HEK293T (cell line): Measurements from ENCODE around the gene TSPAN9.

Experiments
- CTCF ChIA-PET: fragments of 350-600 bp; formaldehyde crosslinking; extraction: SDS; loops from one replicate; lab custom pipeline; 2021; ENCODE audit warnings: antibody characterized with exemption, inconsistent platforms; lab: Yijun Ruan, JAX
- POLR2A ChIA-PET: fragments of 350-600 bp; formaldehyde crosslinking; extraction: SDS; loops from one replicate; lab custom pipeline; 2020; ENCODE audit warnings: antibody characterized with exemption, inconsistent platforms; lab: Yijun Ruan, JAX
- DNase-seq: peaks from one replicate; pipeline ENCODE4 v3.0.0; 2012; ENCODE audit warnings: mixed read lengths; ENCODE audit errors: extremely low spot score
- ARNT ChIP-seq: fragments of 450-650 bp; IDR thresholded peaks from 2 replicates; pipeline ENCODE4 v1.6.1; 2017; ENCODE audit warnings: mild to moderate bottlenecking
- BHLHE40 ChIP-seq: fragments of 450-650 bp; IDR thresholded peaks from 2 replicates; pipeline ENCODE4 v1.6.1; 2016; ENCODE audit warnings: mild to moderate bottlenecking, moderate library complexity, borderline replicate concordance
- CTBP1 ChIP-seq: fragments of 450-650 bp; IDR thresholded peaks from 2 replicates; pipeline ENCODE4 v1.6.1; 2016; ENCODE audit warnings: borderline replicate concordance
- ELF4 ChIP-seq: fragments of 450-650 bp; IDR thresholded peaks from 2 replicates; pipeline ENCODE4 v1.6.1; 2017; ENCODE audit warnings: antibody characterized with exemption
- FOXA1 ChIP-seq: fragments of 450-650 bp; IDR thresholded peaks from 2 replicates; pipeline ENCODE4 v1.6.1; 2016; ENCODE audit warnings: mild to moderate bottlenecking
- FOXK2 ChIP-seq: fragments of 450-650 bp; IDR thresholded peaks from 2 replicates; pipeline ENCODE4 v1.6.1; 2016; ENCODE audit warnings: mild to moderate bottlenecking
- FOXM1 ChIP-seq: fragments of 450-650 bp; IDR thresholded peaks from 2 replicates; pipeline ENCODE4 v1.6.1; 2017; ENCODE audit warnings: mild to moderate bottlenecking, borderline replicate concordance
- HDGF ChIP-seq: fragments of 450-650 bp; IDR thresholded peaks from 2 replicates; pipeline ENCODE4 v1.6.1; 2017; ENCODE audit warnings: antibody characterized with exemption, borderline replicate concordance
- L3MBTL2 ChIP-seq: fragments of 450-650 bp; conservative IDR thresholded peaks from 2 replicates; pipeline ENCODE4 v1.6.1; 2016; ENCODE audit warnings: mild to moderate bottlenecking
- LEF1 ChIP-seq: fragments of 450-650 bp; IDR thresholded peaks from 2 replicates; pipeline ENCODE4 v1.6.1; 2017; ENCODE audit warnings: mild to moderate bottlenecking, borderline replicate concordance
- NFRKB ChIP-seq: fragments of 450-650 bp; IDR thresholded peaks from 2 replicates; pipeline ENCODE4 v1.6.1; 2016; ENCODE audit warnings: mild to moderate bottlenecking, moderate library complexity
- SP1 ChIP-seq: fragments of 450-650 bp; IDR thresholded peaks from 2 replicates; pipeline ENCODE4 v1.6.1; 2017
- SUZ12 ChIP-seq: fragments of 450-650 bp; IDR thresholded peaks from 2 replicates; pipeline ENCODE4 v1.6.1; 2016; ENCODE audit warnings: mild to moderate bottlenecking
- TARDBP ChIP-seq: fragments of 450-650 bp; IDR thresholded peaks from 2 replicates; pipeline ENCODE4 v1.6.1; 2016
- ZNF384 ChIP-seq: fragments of 450-650 bp; IDR thresholded peaks from 2 replicates; pipeline ENCODE4 v1.6.1; 2016
- TF ChIP-seq, protein P1 (sequence below): fragments of 450-650 bp; IDR thresholded peaks from 2 replicates; pipeline ENCODE4 v1.6.1; 2016

The TSPAN9 gene

DNA sequence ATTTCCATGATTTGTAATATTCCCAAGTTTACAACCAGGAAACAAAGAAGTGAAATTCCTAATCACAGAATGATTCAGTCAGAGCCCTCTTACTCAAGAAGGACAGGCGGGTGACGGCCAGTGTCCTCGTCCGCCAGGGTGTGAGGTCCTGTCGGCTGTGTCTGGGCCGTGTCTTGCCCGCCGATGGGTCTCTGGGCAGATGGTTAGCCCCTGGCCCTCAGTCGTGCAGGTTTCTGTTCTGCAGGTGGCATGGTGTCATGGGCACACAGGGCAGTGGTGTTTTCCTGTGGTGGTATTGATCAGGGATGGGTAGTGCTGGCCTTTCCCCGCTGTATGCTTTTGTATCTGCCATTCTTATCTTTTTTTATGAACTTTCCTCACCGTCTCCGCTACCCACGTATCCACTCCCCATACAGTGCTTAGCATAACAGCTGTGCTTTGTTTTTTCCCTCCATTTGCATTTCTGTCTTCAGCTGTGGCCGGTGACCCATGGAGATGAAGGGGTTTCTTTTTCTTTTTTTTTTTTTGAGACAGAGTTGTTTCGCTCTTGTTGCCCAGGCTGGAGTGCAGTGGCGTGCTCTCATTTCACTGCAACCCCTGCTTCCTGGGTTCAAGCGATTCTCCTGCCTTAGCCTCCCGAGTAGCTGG lies 100.7 kb downstream of the TSPAN9 start:
- no peak for TF ChIP-seq HDGF
- TF ChIP-seq TARDBP = no peak
- TF ChIP-seq ELF4 = no peak
- TF ChIP-seq FOXM1 = no peak
- TF ChIP-seq, protein P1, sequence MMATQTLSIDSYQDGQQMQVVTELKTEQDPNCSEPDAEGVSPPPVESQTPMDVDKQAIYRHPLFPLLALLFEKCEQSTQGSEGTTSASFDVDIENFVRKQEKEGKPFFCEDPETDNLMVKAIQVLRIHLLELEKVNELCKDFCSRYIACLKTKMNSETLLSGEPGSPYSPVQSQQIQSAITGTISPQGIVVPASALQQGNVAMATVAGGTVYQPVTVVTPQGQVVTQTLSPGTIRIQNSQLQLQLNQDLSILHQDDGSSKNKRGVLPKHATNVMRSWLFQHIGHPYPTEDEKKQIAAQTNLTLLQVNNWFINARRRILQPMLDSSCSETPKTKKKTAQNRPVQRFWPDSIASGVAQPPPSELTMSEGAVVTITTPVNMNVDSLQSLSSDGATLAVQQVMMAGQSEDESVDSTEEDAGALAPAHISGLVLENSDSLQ = no peak
- TF ChIP-seq BHLHE40 = no peak
- TF ChIP-seq SP1 = no peak
- TF ChIP-seq NFRKB = no peak
- no peak for TF ChIP-seq FOXA1
- TF ChIP-seq SUZ12 = no peak
- TF ChIP-seq LEF1 = no peak
- TF ChIP-seq ZNF384 = no peak
- TF ChIP-seq FOXK2 = no peak
- TF ChIP-seq L3MBTL2 = no peak
- TF ChIP-seq CTBP1 = no peak
- TF ChIP-seq ARNT = no peak
- CTCF ChIA-PET = no interaction called here
- POLR2A ChIA-PET = no interaction called here
- no peak for DNase-seq

DNA sequence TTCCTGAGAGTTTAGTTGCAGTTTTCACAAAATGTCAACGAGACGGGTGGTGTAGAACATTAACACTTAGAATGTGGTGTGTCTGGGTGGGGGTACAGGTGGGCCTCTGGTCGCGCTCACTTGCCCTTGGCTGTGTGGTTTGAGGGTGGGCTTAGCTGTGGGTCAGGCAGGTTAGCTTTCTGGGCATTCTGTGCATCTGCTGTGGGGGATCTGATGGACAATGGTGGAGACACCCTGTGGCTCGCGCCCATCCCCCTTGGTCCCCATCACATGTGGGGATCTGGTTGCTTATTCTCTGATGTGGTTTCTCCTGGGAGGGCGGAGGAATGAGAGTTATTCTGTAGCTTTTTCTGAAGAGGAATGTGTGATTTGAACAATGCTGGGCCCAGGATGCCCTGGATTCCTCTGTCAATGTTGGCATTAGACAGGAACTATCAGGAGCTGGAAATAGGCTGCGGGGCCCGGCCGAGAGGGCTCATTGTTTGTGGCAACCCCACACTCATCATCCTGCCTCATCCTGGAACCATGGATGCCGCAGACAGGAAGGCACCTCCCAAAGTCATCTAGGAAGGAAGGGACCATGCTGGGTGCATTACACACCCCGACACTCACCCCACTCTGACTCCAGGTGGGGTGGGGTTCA lies 101.6 kb downstream of the TSPAN9 start:
- POLR2A ChIA-PET = no interaction called here
- CTCF ChIA-PET = interaction anchor here (0.6 kb wide), 1 partner anchor 111 kb away, joined by 3 read pairs; no protein-coding TSS in a partner anchor
- no peak for TF ChIP-seq L3MBTL2
- no peak for TF ChIP-seq ZNF384
- TF ChIP-seq, protein P1 = no peak
- no peak for TF ChIP-seq ELF4
- TF ChIP-seq HDGF = no peak
- no peak for TF ChIP-seq NFRKB
- no peak for TF ChIP-seq ARNT
- TF ChIP-seq LEF1 = no peak
- no peak for TF ChIP-seq SP1
- no peak for TF ChIP-seq TARDBP
- no peak for TF ChIP-seq FOXM1
- TF ChIP-seq BHLHE40 = no peak
- DNase-seq = no peak

DNA sequence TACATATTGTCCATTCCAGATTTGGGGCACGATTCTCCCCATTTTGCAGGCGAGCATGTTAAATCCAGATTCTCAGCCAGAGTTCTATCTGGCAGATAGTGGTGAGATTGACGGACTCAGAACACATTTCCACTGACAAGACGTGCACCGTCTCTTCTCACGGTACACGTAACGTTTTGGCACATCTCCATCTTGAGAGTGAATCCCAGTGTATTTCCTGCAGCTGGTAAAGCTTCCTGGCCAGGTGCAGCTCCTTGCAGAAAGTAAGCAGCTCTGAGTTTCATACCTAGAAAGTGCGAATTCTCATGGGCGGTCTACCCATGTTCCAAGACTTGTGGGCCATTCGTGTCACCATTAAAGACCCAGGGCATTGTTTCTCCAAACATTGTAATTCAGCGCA lies 102.6 kb downstream of the TSPAN9 start:
- ChIA-PET POLR2A (no interaction called here), CTCF (interaction anchor here (0.6 kb wide), 1 partner anchor 112 kb away, joined by 3 read pairs; no protein-coding TSS in a partner anchor)
- TF ChIP-seq L3MBTL2 (no peak), FOXM1 (no peak), FOXA1 (no peak), BHLHE40 (no peak), NFRKB (no peak), SUZ12 (no peak)
- no peak for DNase-seq

DNA sequence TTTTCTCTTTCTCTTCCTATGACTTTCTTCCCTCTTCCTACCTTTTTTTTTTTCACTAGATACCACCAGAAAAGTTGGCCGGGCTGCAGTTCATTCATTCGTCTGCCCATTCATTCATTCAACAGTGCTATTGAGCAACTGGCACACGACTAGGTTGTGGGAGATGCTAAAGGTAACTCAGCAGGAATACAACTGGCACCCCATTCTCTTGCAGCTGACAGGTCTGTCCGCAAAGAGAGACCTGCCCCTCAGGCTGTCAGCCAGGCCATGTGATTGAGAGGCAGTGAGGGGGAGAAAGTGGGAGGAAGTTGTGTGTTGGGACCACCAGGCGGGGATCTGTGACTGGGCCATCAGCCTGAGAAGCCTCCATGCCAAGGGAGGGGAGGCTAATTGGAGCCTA lies 105.2 kb downstream of the TSPAN9 start:
- CTCF ChIA-PET = interaction anchor here (0.6 kb wide), 1 partner anchor 117 kb away, joined by 3 read pairs; no protein-coding TSS in a partner anchor
- TF ChIP-seq FOXA1 (no peak), LEF1 (no peak), SUZ12 (no peak), L3MBTL2 (no peak), TARDBP (no peak), ELF4 (no peak), CTBP1 (no peak), HDGF (no peak)
- POLR2A ChIA-PET = no interaction called here
- DNase-seq = no peak

DNA sequence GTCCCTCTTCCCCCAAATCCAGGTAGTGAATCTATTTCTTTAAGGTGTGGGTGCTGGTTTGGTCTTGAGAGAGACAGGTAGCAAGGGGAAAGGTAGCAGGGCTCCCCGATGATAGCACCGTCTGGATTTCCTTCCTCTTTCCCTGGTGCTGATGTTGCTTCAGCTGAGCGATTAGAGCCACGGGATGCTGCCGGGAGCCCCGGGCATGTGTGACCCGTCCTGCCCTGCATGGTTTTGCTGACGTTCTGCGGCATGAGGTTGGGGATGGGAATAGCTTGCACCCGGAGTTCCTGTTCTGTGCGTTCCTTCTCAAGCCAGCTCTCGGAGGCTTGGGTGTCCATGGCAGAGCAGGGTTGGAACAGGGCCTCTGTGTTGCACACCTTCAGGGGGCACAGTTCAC lies 107.3 kb downstream of the TSPAN9 start:
- POLR2A ChIA-PET = interaction anchor here (2.4 kb wide), 1 partner anchor 11 kb away, joined by 8 read pairs; no protein-coding TSS in a partner anchor
- no peak for TF ChIP-seq NFRKB
- TF ChIP-seq LEF1 = no peak
- CTCF ChIA-PET = no interaction called here
- no peak for DNase-seq

DNA sequence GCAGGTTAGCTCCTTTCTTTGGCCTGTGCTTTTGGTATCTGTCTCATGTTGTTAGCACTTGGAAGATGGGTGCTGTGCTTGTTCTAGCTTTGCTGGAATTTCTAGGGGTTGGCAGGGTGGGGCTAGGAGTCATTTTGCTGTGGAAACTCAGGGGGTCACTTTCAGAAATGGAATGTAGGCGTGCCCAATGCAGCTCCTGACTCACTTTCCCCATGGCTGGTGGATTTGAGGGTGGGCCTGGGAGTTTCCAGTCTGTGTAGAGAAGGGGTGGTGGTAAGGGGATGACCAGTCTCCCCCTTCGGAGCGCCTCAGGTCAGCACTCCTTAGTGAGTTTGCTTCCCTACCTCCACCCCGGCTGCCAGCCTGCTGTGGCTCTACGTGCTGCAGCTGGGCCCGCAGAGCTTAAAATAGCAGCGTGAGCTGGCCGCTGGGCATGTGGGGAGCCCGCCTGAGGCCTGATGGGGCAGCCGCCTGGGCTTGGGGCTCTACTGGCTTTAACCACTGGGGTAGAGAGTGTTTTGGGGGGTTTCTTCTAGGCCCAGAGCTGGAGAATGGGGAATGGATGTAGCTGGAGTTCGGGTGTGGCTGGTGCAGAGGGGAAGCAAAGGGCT lies 108.2 kb downstream of the TSPAN9 start:
- ChIA-PET CTCF (interaction anchor here (1.9 kb wide), 1 partner anchor 18 kb away, joined by 6 read pairs; no protein-coding TSS in a partner anchor), POLR2A (interaction anchor here (2.4 kb wide), 1 partner anchor 10 kb away, joined by 8 read pairs; no protein-coding TSS in a partner anchor)
- no peak for TF ChIP-seq FOXK2
- no peak for TF ChIP-seq ARNT
- no peak for TF ChIP-seq TARDBP
- no peak for TF ChIP-seq L3MBTL2
- no peak for TF ChIP-seq NFRKB
- no peak for TF ChIP-seq ZNF384
- TF ChIP-seq SUZ12 = no peak
- TF ChIP-seq FOXM1 = no peak
- TF ChIP-seq LEF1 = no peak
- TF ChIP-seq, protein P1 = no peak
- no peak for TF ChIP-seq FOXA1
- TF ChIP-seq CTBP1 = no peak
- TF ChIP-seq ELF4 = no peak
- TF ChIP-seq HDGF = no peak
- no peak for TF ChIP-seq BHLHE40
- DNase-seq = no peak
